Activated T-cell treated with anti-CD3 and anti-CD28 coated beads, Interleukin-2, amount 50 U/mL, for 4 hours (primary cell): Measurements from ENCODE around the gene BTBD16. TPM values are rescaled to one million over a fixed set of nuclear protein-coding genes. Genes with fewer than 3 reads are reported as not detected.

ENCODE experiments used
- ATAC-seq, 2 donors: fragments of 200-7000 bp; cut with Tn5 transposase; one replicate each; pipeline ENCODE4 v1.10.0; 2021
- DNase-seq: peaks from one replicate; pipeline ENCODE4 v3.0.0-alpha.2; 2020
- H3K27me3 Mint-ChIP-seq: one replicate; pipeline ENCODE4 v1.8.0; 2021; ENCODE audit warnings: low read depth, mixed read lengths
- H3K36me3 Mint-ChIP-seq: one replicate; pipeline ENCODE4 v1.8.0; 2022; ENCODE audit warnings: mixed read lengths; ENCODE audit not compliant: insufficient read depth
- H3K4me1 Mint-ChIP-seq: one replicate; pipeline ENCODE4 v1.8.0; 2021; ENCODE audit warnings: low read depth, mixed read lengths
- H3K4me3 Mint-ChIP-seq: one replicate; pipeline ENCODE4 v1.8.0; 2021; ENCODE audit warnings: mild to moderate bottlenecking, moderate library complexity, mixed read lengths
- H3K9me3 Mint-ChIP-seq: one replicate; pipeline ENCODE4 v1.8.0; 2021; ENCODE audit warnings: mixed read lengths
- total RNA-seq, 3 donors: library from RNA; stranded (reverse); gene quantifications; one replicate each; pipeline ENCODE4 v1.2.1, GENCODE V29; 2021

BTBD16 gene
- total RNA-seq, 3 donors from 2014 or later = not detected

DNA sequence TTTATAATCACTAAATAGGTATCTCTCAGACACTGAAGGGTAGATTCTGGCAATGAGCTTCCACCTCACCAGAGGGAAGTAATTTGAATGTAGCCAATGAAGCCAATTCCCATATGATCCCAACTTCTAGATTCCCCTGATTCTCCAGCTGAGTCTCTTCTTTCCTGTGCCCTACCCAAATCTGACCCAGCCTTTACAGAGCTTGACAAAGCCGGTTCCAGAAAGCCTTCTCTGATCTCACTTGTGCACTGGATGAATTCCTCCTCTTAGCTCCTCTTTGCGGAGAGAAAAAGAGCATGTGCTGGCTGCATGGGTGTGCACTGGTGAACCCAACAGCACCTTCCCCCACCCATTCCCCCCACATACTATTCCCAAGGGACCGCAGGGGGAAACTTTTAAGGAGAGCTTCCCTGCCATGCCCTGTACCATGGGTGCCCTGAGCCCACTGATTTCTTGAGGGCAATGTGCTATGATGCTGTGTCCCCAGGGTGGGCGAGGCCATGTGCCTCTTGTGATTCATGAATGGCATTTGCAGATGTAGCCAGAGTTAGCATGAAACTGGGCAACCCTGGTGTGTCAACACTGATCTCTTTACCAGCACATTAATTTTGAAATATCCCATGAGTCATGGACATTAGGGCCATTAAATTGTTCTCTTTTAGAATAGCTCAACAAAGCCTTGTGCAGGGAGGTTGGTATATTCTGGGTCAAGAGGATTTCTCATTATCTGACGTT, 53.0 kb downstream of the BTBD16 start:
- Mint-ChIP-seq H3K4me1 (no peaks in the 10 kb centered on the region), H3K36me3 (no peaks in the 10 kb centered on the region), H3K27me3 (peaks cover 17% of the 10 kb centered on the region), H3K4me3 (no peak overlapping the region), H3K9me3 (no peaks in the 10 kb centered on the region)
- DNase-seq (no peak), ATAC-seq (no peak)

GRCh38 chr10:122325235-122325634, 54.1 kb downstream of the BTBD16 start:
- H3K4me1 Mint-ChIP-seq = no peaks in the 10 kb centered on the region
- H3K9me3 Mint-ChIP-seq = no peaks in the 10 kb centered on the region
- H3K27me3 Mint-ChIP-seq = peaks cover 26% of the 10 kb centered on the region
- ATAC-seq (no peak), DNase-seq (no peak)
- no peak overlapping the region for H3K4me3 Mint-ChIP-seq
- no peaks in the 10 kb centered on the region for H3K36me3 Mint-ChIP-seq

DNA sequence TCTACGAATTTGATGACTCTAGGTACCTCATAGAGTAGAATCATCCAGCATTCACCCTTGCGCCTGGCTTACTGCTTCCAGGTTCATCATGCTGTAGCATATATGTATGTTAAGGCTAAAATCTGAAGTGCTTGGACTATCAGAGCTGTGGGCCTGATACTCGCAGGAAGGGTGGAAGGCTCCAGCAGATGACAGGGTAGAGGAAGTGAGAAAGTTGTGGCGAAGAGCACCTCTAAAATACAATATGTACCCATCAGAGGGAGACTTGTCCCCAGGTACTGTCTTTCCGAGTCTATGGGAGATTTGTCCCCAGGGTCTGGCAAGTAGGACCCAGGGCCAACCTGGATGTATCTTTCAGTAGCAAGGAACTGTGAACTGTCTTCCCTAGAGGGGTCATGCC, 55.3 kb downstream of the BTBD16 start:
- no peaks in the 10 kb centered on the region for H3K36me3 Mint-ChIP-seq
- no peaks in the 10 kb centered on the region for H3K9me3 Mint-ChIP-seq
- H3K4me3 Mint-ChIP-seq = no peak overlapping the region
- H3K27me3 Mint-ChIP-seq = peaks cover 33% of the 10 kb centered on the region
- no peak for ATAC-seq
- DNase-seq = no peak
- H3K4me1 Mint-ChIP-seq = no peaks in the 10 kb centered on the region

GRCh38 chr10:122326806-122327205, 55.7 kb downstream of the BTBD16 start:
- H3K36me3 Mint-ChIP-seq = no peaks in the 10 kb centered on the region
- DNase-seq = no peak
- H3K4me1 Mint-ChIP-seq = no peaks in the 10 kb centered on the region
- no peak overlapping the region for H3K4me3 Mint-ChIP-seq
- no peaks in the 10 kb centered on the region for H3K9me3 Mint-ChIP-seq
- ATAC-seq = no peak
- peaks cover 36% of the 10 kb centered on the region for H3K27me3 Mint-ChIP-seq

DNA sequence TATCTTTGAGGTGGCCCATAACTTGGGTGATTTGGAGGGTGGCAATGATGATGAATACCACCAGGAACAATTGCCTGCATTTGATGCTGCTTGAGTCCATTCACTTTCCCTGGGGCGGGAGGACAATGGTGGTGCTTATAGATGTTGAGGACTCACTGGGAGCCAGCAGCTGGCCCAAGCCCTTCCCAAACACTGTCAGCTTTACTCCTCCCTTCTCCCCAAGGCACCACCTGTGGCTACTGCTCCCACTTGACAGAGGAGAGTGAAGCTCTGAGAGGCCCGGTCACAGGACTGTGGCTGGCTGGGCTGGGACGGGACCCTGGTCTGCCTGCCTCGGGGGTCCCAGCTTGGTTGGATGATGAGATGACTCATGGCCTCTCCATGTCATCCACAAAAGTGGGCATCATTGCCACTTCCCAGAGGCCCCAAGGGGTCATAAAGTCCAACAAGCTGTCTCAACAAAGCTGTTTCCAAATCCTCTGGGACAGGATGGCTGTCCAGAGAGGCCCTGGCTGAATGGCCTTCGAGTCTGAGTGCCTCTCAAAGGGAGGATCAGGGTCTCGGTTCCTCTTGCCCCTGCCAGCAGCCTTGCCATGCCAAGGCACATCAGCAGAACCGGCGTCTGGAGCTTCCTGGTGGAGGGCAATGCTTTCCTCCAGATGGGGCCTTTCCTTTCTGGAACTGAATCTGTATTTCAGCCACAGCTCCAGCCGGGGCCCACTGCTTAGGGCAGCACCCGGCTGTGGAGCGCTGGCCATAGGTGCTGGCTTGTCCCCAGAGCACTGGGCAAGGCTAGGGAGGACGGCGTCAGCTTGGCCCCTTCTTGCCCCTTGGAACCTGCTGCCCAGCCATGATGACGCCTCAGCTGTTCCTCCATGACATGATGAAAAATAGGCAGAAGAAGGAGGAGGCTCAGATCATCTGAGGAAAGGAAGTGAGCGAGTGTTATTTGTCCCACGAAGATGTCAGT, 56.4 kb downstream of the BTBD16 start:
- Mint-ChIP-seq H3K4me1 (no peaks in the 10 kb centered on the region), H3K36me3 (no peaks in the 10 kb centered on the region), H3K27me3 (peaks cover 36% of the 10 kb centered on the region), H3K4me3 (no peak overlapping the region), H3K9me3 (no peaks in the 10 kb centered on the region)
- DNase-seq (no peak), ATAC-seq (no peak)

GRCh38 chr10:122328676-122329075, 57.6 kb downstream of the BTBD16 start:
- H3K9me3 Mint-ChIP-seq = no peaks in the 10 kb centered on the region
- H3K4me1 Mint-ChIP-seq = no peaks in the 10 kb centered on the region
- peaks cover 34% of the 10 kb centered on the region for H3K27me3 Mint-ChIP-seq
- H3K4me3 Mint-ChIP-seq = no peak overlapping the region
- no peak for ATAC-seq
- no peak for DNase-seq
- no peaks in the 10 kb centered on the region for H3K36me3 Mint-ChIP-seq

DNA sequence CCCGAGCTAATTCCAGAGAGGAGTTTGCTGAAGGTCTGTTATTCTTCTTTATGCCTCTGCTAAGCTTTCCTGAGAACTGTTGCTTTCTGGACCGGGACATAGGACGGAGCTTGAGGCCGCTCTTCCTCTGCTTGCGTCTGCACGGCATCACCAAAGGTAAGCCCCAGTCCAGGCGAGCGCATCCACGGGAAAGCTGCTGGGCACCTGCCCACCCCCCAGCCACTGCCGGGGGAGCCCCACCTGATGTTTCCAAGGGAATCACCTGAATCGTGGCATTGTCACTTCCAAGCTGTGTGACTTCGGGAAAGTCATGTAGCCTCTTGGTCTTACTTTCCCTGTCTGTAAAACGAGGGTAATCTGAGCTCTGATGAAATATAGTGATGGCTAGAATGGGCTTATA, 58.3 kb downstream of the BTBD16 start:
- Mint-ChIP-seq H3K36me3 (no peaks in the 10 kb centered on the region), H3K9me3 (no peaks in the 10 kb centered on the region), H3K4me1 (no peaks in the 10 kb centered on the region), H3K4me3 (no peak overlapping the region), H3K27me3 (peaks cover 29% of the 10 kb centered on the region)
- ATAC-seq (no peak), DNase-seq (no peak)

- no peaks in the 10 kb centered on the region for H3K4me1 Mint-ChIP-seq
- no peak overlapping the region for H3K4me3 Mint-ChIP-seq
- DNase-seq = no peak
- no peaks in the 10 kb centered on the region for H3K9me3 Mint-ChIP-seq
- no peak for ATAC-seq
- H3K36me3 Mint-ChIP-seq = no peaks in the 10 kb centered on the region
- H3K27me3 Mint-ChIP-seq = peaks cover 23% of the 10 kb centered on the region
These were observed 60.0 kb downstream of the BTBD16 start for GRCh38 chr10:122331100-122331499.

DNA sequence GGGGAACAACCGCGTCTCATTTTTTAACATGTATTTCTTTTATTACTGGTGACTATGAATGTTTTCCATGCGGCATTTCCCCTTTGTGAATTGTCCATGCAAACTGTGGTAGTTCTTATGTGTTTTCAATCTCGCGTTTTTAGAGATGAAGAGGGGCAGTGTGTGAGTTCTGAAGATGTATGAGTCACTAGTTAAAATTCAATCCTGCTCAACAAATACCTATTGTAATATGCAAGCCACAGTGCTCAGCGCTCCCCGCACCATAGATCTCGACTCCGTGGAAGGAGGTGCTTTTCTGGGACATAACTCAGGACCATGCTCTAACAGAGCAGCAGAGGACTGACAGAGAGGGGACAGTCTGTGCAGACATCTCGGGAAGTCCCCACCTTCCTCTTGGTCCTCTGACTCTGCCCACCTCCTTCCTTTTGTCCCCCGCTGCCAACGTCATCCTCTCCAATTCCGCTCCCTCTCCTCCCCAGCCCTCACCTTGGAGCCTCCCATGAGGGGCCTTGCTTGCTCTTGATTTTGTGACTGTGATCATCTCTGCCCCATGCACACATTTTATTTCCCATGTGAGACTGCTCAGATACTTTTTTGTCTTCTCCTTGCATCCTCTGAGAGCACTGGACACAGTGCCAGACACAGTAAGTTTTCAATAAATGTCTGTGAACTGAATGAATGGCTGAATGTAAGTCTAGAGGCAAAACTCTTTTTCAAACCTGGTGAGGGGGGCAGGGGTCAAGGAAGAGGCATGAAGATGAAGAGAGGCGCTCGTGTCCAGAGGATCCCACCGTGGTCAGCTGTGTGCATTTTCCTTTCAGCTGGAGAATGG, 60.7 kb downstream of the BTBD16 start:
- H3K4me3 Mint-ChIP-seq = no peak overlapping the region
- ATAC-seq (no peak), DNase-seq (no peak)
- no peaks in the 10 kb centered on the region for H3K4me1 Mint-ChIP-seq
- no peaks in the 10 kb centered on the region for H3K36me3 Mint-ChIP-seq
- H3K9me3 Mint-ChIP-seq = no peaks in the 10 kb centered on the region
- peaks cover 25% of the 10 kb centered on the region for H3K27me3 Mint-ChIP-seq

- ATAC-seq (peak; percentile 61 to 66), DNase-seq (no peak)
- Mint-ChIP-seq H3K27me3 (peaks cover 25% of the 10 kb centered on the region), H3K4me1 (no peaks in the 10 kb centered on the region), H3K36me3 (no peaks in the 10 kb centered on the region), H3K4me3 (no peak overlapping the region), H3K9me3 (no peaks in the 10 kb centered on the region)
These were observed 61.9 kb downstream of the BTBD16 start for GRCh38 chr10:122333037-122333436.

DNA sequence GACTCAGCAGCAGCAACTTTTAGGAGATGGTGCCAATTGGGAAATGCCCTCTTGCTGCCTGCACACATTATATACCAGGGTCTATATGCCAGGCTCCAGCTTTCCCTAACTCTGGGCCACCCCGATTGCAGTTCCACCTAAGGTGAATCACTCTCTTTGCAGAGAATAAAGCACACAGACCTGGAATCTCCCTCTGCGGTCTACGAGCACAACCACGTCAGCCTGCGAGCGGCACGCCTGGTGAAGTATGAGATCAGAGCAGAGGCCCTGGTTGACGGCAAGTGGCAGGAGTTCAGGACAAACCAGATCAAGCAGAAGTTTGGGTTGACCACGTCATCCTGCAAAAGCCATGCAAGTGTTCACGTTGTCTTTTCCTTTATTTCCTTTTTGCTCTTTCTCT, 65.2 kb downstream of the BTBD16 start:
- no peaks in the 10 kb centered on the region for H3K9me3 Mint-ChIP-seq
- ATAC-seq (no peak), DNase-seq (no peak)
- H3K4me3 Mint-ChIP-seq = no peak overlapping the region
- no peaks in the 10 kb centered on the region for H3K4me1 Mint-ChIP-seq
- H3K36me3 Mint-ChIP-seq = no peaks in the 10 kb centered on the region
- peaks cover 15% of the 10 kb centered on the region for H3K27me3 Mint-ChIP-seq

DNA sequence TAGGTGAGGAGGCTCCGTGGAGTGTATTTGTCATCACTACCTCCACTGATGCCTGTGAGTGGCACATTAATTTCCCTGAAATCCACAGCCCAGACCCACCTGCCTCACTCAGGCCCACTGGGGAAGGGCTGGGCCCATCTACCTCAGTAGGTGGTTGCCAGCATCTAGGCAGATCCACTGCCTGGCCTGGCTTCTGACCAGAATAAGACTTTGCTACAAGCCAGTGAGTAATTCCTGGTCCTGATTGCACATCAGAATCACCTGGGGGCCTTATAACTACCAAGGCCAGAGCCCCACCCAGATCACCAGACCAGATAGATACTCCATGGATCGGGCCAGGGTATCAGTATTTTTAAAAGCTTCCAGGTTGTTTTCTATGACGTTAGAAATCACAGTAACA, 65.9 kb downstream of the BTBD16 start:
- Mint-ChIP-seq H3K4me3 (no peak overlapping the region), H3K9me3 (no peaks in the 10 kb centered on the region), H3K36me3 (no peaks in the 10 kb centered on the region), H3K27me3 (peaks cover 10% of the 10 kb centered on the region), H3K4me1 (no peaks in the 10 kb centered on the region)
- DNase-seq (no peak), ATAC-seq (no peak)

DNA sequence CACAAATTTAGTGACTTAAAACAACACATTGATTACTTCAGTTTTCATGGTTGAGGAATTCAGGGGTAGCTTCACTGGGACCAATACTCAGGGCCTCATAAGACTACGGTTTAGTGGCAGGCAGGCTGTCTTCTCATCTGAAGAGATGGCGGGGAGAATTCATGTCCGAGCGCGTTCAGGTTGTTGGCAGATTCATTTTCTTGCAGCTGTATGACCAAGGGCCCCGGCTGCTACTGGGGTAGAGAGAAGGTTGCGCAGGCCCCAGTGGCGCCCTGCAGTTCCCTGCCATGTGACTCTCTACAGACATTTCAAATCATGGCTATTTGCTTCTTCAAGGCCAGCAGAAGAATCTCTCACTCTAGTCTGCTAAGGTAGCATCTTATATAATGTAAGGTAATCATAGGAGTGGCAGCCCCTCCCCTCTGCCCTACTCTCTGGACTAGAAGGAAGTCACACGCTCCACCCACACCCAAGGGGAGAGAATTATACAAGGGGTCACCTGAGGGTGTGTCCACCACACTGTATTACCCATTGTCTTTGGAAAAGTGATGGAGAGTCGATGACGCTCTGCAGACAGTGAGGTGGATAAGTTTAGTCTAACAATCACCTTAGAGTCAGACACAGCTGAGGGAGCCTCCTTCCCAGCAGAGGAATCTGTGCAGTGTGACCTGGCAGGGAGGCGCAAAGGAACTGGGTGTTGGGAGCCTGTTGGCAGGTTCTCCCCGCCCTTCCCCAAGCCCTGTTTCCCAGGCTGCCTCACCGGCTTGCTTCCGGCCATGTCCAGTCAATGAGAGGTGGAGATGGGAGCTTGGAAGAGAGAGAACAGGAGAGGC, 67.7 kb downstream of the BTBD16 start:
- ATAC-seq = no peak
- no peak overlapping the region for H3K4me3 Mint-ChIP-seq
- no peaks in the 10 kb centered on the region for H3K9me3 Mint-ChIP-seq

More for the DNA sequence above, 67.7 kb downstream of the BTBD16 start:
- no peak for DNase-seq
- Mint-ChIP-seq H3K27me3 (peaks cover 8% of the 10 kb centered on the region), H3K36me3 (no peaks in the 10 kb centered on the region), H3K4me1 (peaks cover 2% of the 10 kb centered on the region)
